HL-60 (cell line): ENCODE results near the gene LRGUK.
"Not testable (repeated sequence)": the region's sequence is repeated elsewhere in the genome, so short reads cannot be mapped to it uniquely, and the experiment has no call there.

ENCODE experiments used
- DNase-seq, 2 experiments: peaks; one replicate each; pipeline ENCODE4 v3.0.0-alpha.2; 2010 to 2020; ENCODE audit warnings: low read depth in 1 of 2, low spot score in 1 of 2
- H3K27ac ChIP-seq: fragments of 250-450 bp; sonication (Bioruptor Pico); replicated peaks from 2 replicates; pipeline ENCODE4 v1.5.1; 2020; ENCODE audit warnings: mild to moderate bottlenecking, moderate library complexity
- H3K27me3 ChIP-seq: fragments of 250-450 bp; sonication (Bioruptor Pico); 2 replicates; pipeline ENCODE4 v1.5.1; 2021; ENCODE audit warnings: mild to moderate bottlenecking, moderate library complexity; ENCODE audit not compliant: insufficient read depth, poor library complexity, severe bottlenecking
- H3K4me3 ChIP-seq: replicated peaks from 2 replicates; pipeline ENCODE4 v1.5.1; 2011; ENCODE audit warnings: mild to moderate bottlenecking, control low read depth, low read length; ENCODE audit not compliant: insufficient read depth
- GABPA ChIP-seq: IDR thresholded peaks from 2 replicates; pipeline ENCODE4 v1.6.1; 2012; ENCODE audit warnings: low read depth
- POLR2AphosphoS5 ChIP-seq: IDR thresholded peaks from 2 replicates; pipeline ENCODE4 v1.6.1; 2012; ENCODE audit warnings: low read depth
- SPI1 ChIP-seq: IDR thresholded peaks from 2 replicates; pipeline ENCODE4 v1.6.1; 2012; ENCODE audit warnings: low read depth, mild to moderate bottlenecking, borderline replicate concordance
- long read RNA-seq: library from polyadenylated mRNA; unstranded; transcript quantifications from one replicate; pipeline ENCODE4 v2.0.0, GENCODE V29; 2020
- TF ChIP-seq, protein P1 (sequence below): IDR thresholded peaks from one replicate; pipeline ENCODE4 v1.5.1; 2011; ENCODE audit warnings: low read length, control low read depth, inconsistent platforms; ENCODE audit not compliant: insufficient read depth
- TF ChIP-seq, protein P2 (sequence below): IDR thresholded peaks from 2 replicates; pipeline ENCODE4 v1.6.1; 2012; ENCODE audit warnings: low read depth; ENCODE audit not compliant: insufficient replicate concordance

The LRGUK gene, protein sequence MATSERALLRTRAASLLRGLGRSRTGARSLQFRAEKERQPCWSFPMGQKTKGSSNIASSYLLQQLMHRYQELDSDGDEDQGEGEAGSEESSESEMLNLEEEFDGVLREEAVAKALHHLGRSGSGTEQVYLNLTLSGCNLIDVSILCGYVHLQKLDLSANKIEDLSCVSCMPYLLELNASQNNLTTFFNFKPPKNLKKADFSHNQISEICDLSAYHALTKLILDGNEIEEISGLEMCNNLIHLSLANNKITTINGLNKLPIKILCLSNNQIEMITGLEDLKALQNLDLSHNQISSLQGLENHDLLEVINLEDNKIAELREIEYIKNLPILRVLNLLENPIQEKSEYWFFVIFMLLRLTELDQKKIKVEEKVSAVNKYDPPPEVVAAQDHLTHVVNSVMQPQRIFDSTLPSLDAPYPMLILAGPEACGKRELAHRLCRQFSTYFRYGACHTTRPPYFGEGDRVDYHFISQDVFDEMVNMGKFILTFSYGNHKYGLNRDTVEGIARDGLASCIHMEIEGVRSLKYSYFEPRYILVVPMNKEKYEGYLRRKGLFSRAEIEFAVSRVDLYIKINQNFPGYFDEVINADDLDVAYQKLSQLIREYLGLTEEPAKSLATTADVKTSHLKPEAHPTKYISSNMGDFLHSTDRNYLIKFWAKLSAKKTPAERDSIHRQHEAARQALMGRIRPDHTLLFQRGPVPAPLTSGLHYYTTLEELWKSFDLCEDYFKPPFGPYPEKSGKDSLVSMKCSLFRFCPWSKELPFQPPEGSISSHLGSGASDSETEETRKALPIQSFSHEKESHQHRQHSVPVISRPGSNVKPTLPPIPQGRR
- long read RNA-seq, partial matches to known transcripts: 0 of 1 reads
- long read RNA-seq, other reads (novel, unspliced or antisense): 1 of 1 reads

DNA sequence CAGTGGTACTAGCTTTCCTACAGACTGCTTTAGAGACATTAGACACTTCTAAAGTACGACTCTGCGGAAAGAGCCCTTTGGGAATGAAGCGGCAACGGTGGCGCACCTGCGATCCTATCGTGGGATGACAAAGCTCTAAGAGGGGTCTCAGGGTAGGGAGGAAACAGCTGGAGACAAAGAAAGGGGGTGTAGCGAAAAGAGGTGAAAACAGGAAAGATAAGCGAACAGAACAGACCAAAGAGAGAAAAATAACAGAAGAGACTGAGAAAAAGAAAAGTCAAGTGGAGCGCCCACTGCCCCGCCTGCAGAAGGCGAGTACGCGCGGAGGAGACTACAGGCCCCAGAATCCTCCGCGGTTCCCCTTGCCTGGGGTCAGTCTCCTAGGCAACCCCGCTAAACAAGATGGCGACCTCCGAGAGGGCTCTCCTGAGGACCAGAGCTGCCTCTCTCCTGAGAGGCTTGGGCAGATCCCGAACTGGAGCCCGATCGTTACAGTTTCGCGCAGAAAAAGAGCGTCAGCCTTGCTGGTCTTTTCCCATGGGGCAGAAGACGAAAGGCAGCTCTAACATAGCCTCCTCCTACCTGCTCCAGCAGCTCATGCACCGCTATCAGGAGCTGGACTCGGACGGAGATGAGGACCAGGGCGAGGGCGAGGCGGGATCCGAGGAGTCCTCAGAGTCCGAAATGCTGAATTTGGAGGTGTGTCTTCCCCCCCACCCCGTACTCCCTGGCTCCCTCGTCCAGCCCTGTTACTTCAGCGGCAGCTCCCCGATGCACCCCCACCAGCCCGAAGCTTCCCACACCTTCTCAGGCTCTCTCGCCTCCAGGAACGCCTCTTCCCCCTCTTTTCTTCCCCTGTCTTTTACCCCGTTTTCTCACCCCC, at the start of gene LRGUK:
Gene LRGUK (plus strand): TSS at position 375 of the 883 bp plus-strand sequence. CDS start 28 bp downstream, at position 403.
- TF ChIP-seq, protein P1, sequence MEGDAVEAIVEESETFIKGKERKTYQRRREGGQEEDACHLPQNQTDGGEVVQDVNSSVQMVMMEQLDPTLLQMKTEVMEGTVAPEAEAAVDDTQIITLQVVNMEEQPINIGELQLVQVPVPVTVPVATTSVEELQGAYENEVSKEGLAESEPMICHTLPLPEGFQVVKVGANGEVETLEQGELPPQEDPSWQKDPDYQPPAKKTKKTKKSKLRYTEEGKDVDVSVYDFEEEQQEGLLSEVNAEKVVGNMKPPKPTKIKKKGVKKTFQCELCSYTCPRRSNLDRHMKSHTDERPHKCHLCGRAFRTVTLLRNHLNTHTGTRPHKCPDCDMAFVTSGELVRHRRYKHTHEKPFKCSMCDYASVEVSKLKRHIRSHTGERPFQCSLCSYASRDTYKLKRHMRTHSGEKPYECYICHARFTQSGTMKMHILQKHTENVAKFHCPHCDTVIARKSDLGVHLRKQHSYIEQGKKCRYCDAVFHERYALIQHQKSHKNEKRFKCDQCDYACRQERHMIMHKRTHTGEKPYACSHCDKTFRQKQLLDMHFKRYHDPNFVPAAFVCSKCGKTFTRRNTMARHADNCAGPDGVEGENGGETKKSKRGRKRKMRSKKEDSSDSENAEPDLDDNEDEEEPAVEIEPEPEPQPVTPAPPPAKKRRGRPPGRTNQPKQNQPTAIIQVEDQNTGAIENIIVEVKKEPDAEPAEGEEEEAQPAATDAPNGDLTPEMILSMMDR: no peak
- 0 out of 2 replicates have a peak, but pooled peaks have one; percentile 18 for TF ChIP-seq SPI1
- Histone ChIP-seq H3K27ac (no peak within 1 kb of the TSS), H3K27me3 (no peaks in the 10 kb centered on the region), H3K4me3 (peak within 1 kb of the TSS; percentile 82)
- DNase-seq: peak; percentile 51 to 85

DNA sequence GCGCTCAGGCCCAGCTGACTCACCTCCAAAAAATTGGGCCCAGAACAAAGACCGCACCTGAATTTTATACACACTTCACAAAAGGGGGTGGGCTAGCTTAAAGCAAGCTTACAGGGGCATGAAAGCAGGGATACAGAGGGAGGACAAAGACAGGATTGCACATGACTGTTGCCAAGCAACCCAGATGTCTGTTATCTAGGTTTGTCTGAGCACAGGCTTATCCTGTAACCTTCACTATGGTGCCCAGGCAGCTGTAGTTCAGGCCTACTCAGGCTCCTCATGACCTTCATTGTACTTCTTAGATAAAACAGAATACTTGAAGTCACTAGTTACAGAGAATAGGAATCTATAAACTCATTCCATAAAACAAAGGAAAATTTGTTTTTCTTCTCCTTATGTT, 49.6 kb upstream of the LRGUK start:
- not testable (repeated sequence) for H3K27ac ChIP-seq, DNase-seq, H3K27me3 ChIP-seq, H3K4me3 ChIP-seq

DNA sequence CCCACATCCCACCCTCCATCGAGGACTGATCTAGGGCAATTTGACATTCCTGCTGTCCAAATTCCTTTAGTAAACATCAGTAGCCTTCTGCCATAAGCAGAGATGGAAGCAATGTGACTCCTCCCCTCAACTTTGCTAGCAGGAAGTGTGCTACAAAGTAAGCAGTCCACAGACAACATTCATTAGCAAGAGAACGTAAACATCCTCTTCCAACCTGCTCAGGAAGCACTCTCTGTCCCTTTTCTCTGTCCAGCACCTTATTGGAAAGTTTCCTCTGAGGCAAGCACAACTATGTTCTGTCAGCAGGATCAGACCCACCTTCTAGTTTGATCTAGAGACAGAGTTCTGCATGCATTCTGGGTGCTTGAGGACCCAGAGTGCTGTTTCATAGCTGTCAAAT, 48.1 kb upstream of the LRGUK start:
- no peaks in the 10 kb centered on the region for H3K27me3 ChIP-seq
- no peak for DNase-seq
- no peak for TF ChIP-seq GABPA
- no peak for TF ChIP-seq POLR2AphosphoS5
- TF ChIP-seq, protein P2, sequence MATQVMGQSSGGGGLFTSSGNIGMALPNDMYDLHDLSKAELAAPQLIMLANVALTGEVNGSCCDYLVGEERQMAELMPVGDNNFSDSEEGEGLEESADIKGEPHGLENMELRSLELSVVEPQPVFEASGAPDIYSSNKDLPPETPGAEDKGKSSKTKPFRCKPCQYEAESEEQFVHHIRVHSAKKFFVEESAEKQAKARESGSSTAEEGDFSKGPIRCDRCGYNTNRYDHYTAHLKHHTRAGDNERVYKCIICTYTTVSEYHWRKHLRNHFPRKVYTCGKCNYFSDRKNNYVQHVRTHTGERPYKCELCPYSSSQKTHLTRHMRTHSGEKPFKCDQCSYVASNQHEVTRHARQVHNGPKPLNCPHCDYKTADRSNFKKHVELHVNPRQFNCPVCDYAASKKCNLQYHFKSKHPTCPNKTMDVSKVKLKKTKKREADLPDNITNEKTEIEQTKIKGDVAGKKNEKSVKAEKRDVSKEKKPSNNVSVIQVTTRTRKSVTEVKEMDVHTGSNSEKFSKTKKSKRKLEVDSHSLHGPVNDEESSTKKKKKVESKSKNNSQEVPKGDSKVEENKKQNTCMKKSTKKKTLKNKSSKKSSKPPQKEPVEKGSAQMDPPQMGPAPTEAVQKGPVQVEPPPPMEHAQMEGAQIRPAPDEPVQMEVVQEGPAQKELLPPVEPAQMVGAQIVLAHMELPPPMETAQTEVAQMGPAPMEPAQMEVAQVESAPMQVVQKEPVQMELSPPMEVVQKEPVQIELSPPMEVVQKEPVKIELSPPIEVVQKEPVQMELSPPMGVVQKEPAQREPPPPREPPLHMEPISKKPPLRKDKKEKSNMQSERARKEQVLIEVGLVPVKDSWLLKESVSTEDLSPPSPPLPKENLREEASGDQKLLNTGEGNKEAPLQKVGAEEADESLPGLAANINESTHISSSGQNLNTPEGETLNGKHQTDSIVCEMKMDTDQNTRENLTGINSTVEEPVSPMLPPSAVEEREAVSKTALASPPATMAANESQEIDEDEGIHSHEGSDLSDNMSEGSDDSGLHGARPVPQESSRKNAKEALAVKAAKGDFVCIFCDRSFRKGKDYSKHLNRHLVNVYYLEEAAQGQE: no peak
- TF ChIP-seq, protein P1: no peak
- no peak for TF ChIP-seq SPI1
- H3K4me3 ChIP-seq: no peak overlapping the region
- no peak overlapping the region for H3K27ac ChIP-seq

DNA sequence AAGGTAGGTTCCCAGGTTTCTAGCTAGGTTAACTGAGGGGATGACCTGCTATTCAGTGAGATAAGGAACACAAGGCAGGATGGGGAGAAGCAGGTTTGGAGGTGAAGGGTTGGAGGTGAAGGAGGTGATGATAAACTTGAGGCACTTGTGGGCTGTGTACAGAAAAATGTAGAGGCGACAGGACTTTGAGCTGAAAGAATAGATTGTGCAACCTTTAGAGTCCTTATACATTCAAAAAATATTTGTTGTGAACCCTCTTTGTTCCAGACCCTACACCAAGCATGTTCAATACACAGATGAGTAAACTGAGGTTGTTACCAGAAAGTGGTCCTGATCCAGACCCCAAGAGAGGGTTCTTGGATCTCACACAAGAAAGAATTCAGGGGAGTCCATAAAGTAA, 45.4 kb upstream of the LRGUK start:
- no peak overlapping the region for H3K27ac ChIP-seq
- no peak overlapping the region for H3K4me3 ChIP-seq
- no peaks in the 10 kb centered on the region for H3K27me3 ChIP-seq
- TF ChIP-seq SPI1: no peak
- TF ChIP-seq, protein P2: no peak
- TF ChIP-seq, protein P1: no peak
- TF ChIP-seq POLR2AphosphoS5: no peak
- no peak for TF ChIP-seq GABPA
- no peak for DNase-seq
